ENCODE results near the gene FAM3A.

The FAM3A gene

DNA sequence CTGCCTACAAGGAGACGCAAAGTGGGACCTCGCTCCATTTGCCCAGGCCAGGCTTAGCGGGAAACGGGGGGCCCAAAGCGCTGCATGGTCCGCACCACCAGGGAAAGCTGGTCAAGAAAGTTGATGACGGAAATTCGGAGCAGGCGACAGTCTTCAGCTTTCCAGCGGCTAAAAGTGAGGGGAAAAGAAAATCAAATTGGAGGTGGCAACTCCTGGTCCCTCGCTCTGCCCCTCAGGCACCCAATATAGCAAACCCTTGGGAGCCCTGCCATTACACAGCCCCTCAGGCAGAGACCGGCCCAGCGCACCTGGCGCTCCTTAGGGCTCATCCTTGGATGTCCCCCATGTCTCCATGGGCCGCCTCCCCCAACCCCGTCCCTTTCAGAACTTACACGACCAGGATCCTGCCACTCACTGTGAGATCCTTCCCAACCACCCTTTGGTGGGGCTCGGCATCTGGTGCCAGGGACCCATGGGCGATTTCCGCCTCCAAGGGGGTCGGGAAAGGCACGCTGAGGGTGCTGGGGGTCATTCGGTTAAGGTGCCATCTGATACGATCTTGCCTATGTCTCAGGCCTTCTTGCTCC lies 38.0 kb downstream of the FAM3A start:
- DNase-seq, result no peak

DNA sequence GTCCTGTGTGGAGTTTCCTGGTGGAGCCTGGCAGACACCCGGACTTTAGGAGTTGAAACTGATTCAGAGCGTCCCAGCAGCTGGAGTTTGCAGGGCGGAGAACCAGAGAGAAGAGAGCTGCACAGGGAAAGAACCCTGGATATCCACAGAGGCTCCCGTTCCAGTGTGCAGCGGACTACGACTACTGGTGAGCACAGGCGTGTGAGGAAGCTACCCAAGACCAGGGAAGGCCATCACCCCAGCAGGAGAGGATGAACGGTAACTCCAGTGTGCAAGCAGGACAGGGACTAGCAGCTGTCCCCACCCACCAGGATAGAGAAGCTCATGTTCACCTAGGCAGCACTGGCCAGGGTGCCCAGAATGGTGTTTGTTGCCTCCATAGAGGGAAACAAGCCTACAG lies 39.2 kb downstream of the FAM3A start:
- no peak for DNase-seq

DNA sequence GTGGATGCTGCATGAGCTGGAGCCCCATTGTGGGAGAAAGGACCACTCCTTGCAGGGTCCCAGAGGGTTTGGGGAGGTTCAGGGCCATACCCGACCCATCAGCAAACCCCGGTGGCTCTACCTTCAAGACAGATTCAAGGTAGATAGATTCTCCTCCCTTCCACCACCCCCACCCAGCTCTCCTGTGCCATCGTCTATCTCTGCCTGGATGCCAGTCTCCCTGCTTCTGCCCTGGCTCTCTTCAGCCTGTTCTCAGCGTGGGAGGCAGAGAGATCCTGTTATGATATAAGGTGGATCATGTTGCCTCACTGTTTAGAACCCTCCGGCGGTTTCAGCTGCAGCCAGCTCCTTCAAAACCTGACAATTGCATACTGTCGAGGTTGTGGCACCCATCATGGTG lies 42.3 kb downstream of the FAM3A start:
- DNase-seq, result no peak

DNA sequence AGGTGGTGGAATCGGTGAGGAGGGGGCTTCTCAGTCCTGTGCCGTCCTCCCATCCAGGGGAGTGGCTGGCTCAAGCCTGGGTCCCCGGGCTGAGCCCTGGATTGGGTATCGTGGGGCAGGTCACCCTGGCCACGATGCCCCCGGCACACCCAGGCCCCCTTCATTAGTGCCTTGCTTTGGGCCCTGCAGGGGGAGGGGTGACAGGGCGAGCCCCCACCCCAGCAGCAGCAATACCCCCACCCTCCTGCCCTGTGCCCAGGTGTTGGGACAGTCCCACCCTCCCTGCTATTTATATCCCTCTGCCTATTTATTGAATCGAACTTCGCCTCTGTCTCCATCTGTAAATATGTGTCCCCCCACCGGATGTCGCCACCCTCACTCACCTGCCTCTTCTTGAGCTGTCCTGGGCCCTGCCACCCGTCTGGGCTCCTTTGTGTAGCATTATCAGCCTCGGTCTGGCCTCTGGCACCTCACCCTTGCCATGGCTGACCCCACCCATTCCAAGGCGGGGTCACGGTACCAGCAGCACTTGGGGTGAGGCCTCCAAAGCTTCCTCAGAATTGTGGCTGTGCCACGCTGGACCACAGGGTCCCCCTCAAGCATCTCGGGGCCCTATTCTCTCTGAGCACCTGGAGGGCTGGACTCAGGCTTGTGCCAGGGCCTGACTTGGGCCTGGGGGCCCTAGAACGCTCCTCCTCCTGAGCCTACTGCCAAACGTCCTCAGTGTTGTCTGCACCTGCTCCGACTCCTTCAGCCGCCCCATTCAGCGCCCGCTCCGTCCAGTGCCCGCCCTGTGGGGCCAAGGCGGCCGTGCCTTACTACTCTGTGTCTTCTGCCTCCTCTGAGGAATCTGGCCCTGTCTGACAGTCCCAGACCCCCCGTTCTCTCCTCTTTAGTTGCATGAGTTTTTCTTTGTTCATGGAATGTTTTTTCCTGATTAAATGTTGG lies 43.1 kb downstream of the FAM3A start:
- no peak for DNase-seq

DNA sequence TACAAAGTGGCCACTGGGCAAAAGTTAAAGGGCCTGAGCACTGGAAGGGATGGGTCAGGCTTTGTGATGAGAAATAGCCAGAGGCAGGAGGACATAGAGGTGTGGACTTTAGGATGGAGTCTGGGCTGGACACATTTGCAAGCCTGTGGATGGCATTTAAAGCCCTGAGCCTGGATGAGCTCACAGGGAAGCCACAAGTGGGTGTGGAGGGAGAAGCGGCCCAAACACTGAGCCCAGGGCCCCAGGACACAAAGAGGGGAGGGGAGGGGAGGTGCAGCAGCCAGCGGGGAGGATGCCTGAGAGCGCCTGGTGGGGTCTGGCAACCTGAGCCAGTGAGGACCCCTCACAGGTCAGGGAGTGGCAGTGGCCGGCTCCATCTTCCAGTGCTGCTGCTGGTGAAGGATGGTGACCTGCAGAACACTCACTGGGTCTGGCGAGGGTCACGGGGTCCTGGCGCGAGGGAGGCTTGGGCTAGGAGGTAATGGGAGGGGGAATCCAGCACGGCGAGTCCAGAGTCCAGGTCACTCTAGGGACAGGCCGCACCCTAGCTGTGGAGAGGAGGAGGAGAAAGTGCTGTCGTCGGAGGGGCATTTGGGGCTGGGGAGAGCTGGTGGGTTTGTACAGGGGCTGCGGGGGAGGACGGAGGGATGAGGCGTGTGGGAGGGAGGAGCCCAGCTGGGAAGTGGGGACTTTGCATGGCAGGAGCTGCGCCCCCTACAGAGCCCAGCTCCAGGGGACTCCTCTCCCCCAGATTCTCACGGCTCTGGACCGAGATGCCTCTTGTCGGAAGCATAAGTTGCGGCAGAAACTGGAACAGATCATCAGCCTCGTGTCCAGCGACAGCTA lies 44.0 kb downstream of the FAM3A start:
- no peak for DNase-seq

DNA sequence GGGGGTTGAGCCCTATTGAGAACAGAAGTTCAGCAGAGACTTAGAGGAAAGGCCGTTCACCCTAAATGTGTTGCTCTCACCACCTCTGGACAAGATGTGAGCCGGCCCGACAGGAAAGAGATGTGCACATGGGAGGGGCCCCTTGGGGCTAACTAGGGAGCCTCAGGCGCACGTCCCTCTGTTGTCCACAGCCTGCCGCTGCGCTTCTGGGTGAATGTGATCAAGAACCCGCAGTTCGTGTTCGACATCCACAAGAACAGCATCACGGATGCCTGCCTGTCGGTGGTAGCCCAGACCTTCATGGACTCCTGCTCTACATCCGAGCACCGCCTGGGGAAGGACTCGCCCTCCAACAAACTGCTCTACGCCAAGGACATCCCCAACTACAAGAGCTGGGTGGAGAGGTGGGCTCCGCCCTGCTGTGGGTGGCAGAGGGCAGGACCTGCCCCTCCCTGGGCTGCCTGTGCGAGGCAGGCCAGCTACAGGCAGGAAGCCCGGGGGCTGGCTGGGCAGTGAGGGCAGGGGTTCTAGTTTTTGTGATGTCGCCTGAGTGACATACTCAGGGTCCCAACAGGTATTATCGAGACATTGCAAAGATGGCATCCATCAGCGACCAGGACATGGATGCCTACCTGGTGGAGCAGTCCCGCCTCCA lies 45.0 kb downstream of the FAM3A start:
- no peak for DNase-seq

DNA sequence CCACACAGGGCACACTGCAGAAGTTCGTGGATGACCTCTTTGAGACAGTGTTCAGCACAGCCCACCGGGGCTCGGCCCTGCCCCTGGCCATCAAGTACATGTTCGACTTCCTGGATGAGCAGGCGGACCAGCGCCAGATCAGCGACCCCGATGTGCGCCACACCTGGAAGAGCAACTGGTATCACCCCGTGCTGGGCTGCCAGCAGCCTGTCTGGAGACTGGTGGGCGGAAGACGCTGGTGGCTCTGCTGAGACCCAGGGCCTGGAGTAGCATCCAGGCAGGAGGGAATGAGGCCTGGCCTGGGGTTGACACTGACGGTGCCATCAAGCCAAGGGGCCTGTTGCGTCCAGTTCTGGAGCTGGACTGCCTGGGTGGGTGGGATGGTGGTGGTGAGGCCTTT lies 45.6 kb downstream of the FAM3A start:
- DNase-seq, result no peak

DNA sequence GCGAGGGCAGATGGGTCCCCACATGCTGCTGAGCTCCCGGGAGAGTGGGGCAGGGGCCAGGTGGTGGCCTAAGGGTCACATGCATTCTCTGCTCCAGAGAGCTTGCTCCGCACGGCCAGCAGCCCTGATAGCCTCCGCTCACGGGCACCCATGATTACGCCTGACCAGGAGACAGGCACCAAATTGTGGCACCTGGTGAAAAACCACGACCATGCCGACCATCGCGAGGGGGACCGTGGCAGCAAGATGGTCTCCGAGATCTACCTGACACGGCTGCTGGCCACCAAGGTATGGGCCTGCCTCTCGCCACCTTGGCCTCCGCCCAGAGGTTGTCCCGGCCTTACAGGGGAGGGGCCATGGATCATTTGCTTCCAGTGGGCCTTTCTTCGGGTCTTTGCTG lies 46.2 kb downstream of the FAM3A start:
- DNase-seq, result no peak

DNA sequence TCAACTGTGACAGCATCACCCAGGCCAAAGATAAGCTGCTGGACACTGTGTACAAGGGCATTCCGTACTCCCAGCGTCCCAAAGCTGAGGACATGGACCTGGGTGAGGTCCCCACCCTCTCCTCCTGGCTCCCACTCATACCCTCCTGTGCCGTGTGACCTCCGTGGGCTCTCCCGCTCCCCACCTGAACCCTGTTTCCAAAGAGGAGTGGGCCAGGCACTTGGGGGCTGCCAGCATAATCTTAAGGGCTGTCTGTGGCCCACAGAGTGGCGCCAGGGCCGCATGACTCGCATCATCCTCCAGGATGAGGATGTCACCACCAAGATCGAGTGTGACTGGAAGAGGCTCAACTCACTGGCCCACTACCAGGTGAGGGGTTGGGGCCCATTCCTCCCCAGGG lies 46.9 kb downstream of the FAM3A start:
- DNase-seq, result no peak

DNA sequence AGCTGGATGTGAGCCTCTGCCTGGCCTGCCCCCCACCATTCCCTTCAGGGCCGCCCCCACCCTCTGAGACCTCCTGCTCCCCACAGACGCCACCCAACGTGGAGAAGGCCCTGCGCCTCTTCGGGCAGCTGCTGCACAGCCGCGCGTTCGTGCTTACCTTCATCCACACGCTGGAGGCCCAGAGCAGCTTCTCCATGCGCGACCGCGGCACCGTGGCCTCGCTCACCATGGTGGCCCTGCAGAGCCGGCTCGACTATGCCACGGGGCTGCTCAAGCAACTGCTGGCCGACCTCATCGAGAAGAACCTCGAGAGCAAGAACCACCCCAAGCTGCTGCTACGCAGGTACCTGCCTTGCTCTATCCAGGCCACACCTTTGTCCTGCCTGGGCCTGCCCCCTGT lies 47.8 kb downstream of the FAM3A start:
- DNase-seq, result no peak

DNA sequence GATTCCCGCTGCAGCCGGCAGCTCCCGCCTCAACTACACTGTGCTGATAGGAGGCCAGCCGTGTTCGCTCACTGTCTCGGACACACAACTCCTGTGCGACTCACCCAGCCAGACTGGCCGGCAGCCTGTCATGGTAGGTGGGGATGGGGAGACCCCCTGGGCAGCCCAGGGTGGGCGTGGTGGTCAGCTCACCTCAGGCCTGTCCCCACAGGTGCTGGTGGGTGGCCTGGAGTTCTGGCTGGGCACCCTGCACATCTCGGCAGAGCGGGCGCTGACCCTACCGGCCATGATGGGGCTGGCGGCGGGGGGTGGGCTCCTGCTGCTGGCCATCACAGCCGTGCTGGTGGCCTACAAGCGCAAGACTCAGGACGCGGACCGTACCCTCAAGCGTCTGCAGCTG lies 48.5 kb downstream of the FAM3A start:
- DNase-seq, result no peak

DNA sequence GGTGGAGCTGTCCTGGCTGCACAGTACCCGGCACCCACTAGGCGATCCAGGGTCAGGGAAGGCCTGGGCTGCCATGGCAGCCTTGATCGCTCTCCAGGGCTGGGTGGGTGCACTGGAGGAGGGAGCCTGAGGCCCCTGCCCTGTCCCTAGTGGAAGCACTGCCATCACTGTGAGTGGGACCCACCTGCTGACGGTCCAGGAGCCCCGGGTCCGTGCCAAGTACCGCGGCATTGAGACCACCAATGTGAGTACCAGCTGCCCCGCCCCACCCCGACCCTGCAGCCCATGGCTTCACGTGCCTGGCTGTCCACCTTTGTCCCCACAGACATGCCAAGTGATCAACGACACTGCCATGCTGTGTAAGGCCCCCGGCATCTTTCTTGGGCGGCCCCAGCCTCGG lies 49.1 kb downstream of the FAM3A start:
- no peak for DNase-seq

DNA sequence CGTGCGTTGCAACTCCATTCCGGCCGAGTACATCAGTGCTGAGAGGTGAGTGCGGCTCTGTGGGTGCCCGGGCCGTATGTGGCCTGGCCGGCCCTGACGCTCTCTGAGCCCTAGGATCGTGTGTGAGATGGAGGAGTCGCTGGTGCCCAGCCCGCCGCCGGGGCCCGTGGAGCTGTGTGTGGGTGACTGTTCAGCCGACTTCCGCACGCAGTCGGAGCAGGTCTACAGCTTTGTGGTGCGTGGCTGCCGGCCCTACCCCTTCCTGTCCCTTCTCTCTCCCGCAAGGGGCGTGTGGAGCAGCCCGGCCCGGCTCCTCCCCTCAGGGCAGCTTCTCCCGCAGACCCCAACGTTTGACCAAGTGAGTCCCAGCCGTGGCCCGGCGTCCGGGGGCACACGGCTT lies 50.0 kb downstream of the FAM3A start:
- DNase-seq, result no peak

DNA sequence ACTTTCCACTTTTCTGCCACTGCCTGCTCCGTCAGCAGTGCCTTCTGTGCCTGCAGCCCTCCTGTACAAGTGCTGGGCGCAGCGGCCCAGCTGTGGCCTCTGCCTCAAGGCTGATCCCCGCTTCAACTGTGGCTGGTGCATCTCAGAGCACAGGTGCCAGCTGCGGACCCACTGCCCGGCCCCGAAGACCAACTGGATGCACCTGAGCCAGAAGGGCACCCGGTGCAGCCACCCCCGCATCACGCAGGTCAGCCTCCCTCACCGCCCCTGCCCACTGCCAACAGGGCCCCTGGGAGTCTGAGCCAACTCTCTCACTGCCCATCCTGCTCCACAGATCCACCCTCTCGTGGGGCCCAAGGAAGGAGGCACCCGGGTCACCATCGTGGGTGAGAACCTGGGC lies 50.4 kb downstream of the FAM3A start:
- no peak for DNase-seq

DNA sequence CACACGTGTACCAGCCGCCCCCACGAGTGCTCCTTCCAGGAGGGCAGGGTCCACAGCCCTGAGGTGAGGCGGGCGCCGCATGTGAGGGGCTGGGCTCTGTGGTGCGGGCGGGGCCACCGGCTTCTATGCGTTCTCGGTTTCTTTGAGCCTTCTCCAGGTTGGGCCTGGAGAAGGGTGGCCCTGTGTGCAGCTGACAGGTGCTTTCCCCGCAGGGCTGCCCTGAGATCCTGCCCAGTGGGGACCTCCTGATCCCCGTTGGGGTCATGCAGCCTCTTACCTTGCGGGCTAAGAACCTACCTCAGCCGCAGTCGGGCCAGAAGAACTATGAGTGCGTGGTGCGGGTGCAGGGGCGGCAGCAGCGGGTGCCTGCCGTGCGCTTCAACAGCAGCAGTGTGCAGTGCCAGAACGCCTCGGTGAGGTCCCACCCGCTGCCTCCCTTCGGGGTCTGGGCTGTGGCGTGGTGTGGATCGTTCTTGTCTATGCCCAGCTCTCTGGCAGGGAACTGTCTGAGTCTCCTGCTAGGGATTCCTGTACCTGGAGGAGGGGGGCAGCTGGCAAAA lies 51.1 kb downstream of the FAM3A start:
- no peak for DNase-seq

DNA sequence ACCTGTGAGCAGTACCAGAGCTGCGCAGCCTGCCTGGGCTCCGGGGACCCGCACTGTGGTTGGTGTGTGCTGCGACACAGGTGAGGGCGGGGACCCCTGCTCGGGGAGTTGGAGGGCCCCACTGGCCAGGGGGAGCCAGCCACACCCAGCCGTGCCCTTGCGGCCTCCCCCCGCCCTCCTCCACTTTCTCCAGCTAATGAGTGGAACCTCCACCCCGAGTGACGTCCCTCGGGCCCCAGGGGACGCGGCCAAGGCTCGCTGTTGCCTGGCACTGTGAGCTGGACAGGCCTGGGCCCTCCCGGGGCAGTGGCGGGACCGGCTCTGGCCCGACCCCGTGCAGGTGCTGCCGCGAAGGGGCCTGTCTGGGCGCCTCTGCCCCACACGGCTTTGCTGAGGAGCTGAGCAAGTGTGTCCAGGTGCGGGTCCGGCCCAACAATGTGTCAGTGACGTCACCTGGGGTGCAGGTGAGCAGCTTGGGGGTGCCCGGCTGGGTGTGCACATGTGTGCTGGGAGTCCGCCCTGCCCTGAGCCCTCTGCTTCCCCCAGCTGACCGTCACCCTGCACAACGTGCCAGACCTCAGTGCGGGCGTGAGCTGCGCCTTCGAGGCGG lies 52.3 kb downstream of the FAM3A start:
- DNase-seq, result no peak

DNA sequence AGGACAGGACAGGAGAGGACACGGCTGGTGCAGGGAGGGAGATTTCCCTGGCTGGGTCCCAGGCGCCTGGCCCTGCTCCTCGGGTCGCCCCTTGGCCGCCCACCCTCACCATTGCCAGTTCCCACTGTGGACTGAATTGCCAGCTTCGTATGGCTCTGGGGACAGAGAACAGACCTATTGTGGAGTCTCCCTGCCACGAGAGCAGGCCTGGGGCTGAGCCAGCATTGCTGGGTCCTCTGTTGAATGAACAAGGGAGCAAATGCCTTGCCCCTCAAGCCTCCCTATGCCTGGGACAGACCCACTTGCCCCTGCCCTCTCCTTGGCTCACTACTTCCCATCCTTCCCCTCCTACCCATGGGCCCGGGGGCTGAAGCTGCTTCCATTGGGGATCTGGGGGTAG lies 53.6 kb downstream of the FAM3A start:
- DNase-seq, result no peak

DNA sequence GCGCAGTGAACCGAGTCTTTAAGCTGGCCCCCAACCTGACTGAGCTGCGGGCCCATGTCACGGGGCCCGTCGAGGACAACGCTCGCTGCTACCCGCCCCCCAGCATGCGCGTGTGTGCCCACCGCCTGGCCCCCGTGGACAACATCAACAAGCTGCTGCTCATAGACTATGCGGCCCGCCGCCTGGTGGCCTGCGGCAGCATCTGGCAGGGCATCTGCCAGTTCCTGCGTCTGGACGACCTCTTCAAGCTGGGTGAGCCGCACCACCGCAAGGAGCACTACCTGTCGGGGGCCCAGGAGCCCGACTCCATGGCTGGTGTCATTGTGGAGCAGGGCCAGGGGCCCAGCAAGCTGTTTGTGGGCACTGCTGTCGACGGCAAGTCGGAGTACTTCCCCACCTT lies 55.7 kb downstream of the FAM3A start:
- DNase-seq, result no peak

DNA sequence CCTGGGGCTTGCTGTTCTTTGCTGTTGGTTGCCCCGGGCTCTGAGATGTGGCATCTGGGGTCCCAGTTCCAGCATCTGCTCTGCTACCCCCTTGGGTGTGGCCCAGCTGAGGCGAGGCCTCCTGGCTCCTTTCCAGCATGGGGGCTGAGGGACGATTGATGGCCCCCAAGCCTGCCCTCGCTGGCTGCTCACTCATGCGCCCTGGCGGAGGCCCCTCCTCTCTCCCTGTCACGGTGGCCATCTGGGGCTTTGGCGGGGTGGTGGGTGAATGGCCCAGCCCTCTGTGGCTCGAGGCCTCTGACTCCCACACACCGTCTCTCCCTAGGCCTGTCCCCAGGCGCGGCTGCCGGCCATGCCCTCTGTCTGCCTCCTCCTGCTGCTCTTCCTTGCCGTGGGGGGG lies 56.2 kb downstream of the FAM3A start:
- no peak for DNase-seq

DNA sequence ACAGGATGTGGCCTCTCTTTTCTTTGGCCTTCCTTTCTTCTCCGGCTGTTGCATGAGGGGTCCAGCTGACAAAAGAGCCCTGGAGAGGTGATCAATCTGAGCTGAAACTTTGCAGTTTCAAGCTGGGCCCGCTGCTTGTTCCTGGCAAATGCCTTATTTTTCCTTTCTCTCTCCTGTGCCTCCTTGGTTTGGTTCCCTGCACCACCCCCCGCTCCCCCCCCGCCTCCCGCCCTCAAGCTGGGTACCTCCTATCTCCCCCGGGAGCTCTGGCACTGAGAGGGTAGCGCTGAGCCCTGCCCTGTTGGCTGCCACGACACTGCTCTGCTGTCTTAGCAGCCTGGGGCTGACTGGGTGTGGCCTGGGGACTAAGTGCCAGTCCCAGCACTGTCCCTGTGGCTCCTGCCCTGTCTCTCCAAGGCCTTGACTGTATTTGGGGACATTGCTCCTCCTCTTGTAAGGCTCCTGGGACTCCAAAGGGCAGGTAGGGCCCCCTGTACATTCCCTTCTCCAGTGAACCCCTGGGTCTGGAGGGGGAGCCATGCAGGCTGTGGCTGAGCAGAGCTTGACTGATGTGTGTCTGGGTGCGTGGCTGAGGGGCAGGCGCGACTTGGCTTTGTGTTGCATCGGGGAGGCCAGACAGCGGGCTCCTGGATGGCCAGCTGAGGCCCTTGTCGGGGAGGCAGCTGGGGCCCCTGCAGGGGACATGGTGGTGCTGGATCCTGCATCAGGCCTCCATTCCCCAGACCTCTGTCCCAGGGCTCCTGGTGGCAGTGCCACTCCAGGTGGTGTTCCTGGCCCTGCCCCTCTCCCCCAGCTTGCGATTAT lies 56.9 kb downstream of the FAM3A start:
- DNase-seq, result no peak

Data from stimulated activated CD4-positive, alpha-beta T cell treated with anti-CD3 and anti-CD28 coated beads, Interleukin-2, amount 100 ng/mL, for 48 hours (primary cell).